Left cardiac atrium (tissue), 4 donors: ENCODE data around the gene ARHGEF6. TPM values are rescaled to one million over a fixed set of nuclear protein-coding genes. Genes with fewer than 3 reads are reported as not detected.

Experiments used
- ATAC-seq, 2 donors: fragments of 200-7000 bp; cut with Tn5 transposase; one replicate each; pipeline ENCODE4 v1.9.1; 2020; ENCODE audit warnings: mild to moderate bottlenecking in 2 of 2, moderate library complexity in 2 of 2
- DNase-seq: peaks from one replicate; pipeline ENCODE4 v3.0.0-alpha.2; 2020
- intact Hi-C, 2 donors: fragments of 100-400 bp; cut with DNase I; formaldehyde crosslinking; loops; one replicate each; pipeline versions ENCODE4 v1.14.1 to v1.15.1; 2022 to 2023
- total RNA-seq, 2 donors: library from RNA; stranded (reverse); fragmentation: NEBNext Ultra II Directional; extraction: Animal tissue kit (Norgen Biotek cat#: 25700); gene quantifications; one replicate each; pipeline ENCODE4 v1.2.1, GENCODE V29; 2021
- donor health status: DM: no; HTN: yes; CAD: no.
- donor health status: DM: no; HTN: yes; CAD: no; lungs with severe emphysema.
- donor health status: DM: yes; HTN: yes; CAD: no.
- donor health status: Dilated cardiomyopathy.

ARHGEF6 gene
- total RNA-seq, 2 donors from 2014 or later, result 34.9 to 40.0 TPM

DNA sequence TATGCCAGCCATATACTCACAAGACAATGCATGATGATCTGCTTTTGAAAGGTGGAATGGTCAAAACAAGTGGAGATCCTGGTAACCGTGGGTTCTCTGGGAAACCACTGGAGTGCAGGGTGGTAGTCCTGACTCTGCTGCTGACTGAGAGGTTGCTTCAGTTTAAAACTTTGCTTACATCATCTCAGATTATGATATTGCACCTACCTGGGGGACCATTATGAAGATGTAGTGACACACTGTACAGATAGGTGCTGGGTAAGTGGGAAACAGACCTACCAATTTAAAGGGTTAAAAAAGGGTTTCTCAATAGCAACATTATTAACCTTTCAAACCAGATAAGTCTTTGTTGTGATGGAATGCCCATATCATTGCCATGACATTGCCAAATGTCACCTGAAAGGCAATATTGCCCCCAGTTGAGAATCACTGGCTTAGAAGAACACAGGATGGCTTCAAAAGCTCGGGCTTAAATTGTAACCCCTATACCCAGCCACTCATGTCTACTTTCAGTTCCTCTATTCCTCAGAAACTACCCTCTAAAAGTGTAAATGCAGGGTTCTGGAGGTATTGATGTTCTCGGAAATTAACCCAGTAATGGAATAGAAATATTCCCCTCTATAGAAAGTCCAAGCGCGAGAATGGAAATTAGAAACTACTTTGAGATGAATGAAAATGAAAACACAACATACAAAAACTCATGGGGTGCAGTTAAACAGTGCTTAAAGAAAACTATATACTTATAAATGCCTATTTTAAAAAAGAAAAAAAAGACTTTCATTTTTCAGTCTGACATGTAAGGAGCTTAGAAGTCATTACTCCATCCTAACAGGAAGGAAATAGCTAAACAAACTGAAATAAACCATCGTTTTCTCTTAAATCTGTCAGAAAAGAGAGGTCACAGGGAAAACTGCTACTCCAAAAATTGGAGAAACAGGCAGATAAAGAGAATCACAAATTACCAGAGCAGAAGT is 65.8 kb downstream of the ARHGEF6 start:
- intact Hi-C loops, result loop anchor here in 1 of 2 donors (10.0 kb wide), 1 partner anchor 50 kb away; no protein-coding TSS in a partner anchor
- DNase-seq, result no peak

DNA sequence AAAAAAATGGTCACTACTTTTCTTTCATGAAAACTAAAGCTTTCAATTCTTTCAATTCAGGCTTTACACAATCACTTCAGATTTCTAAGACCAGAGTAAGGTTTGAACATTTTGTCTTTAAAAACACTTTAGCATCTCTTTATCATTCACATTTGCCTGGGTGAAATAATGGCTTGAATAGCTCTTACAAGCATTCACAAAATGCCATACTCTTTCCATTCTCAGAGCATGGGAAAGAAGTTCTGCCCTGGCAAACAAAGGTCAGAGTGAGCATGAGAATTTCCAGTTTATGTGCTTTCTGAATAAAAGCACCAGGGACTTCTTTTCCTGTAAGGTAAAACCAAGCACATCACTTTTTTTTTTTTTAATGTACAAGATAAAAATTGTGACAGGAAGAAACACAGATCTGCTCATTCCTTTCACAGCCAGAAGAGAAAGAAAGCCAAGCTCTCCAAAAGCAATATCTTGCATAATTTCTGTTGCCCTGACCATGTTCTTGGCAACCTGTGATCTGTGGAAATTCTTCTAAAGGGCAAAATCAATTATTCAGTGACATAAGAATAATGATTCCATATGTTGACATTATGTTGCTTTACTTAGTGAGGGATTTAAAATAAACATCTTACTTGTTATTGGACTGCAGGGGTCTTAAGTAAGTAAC is 68.0 kb downstream of the ARHGEF6 start:
- intact Hi-C loops, result loop anchor here in 1 of 2 donors (10.0 kb wide), 1 partner anchor 52 kb away; no protein-coding TSS in a partner anchor
- DNase-seq, result no peak
- ATAC-seq, result no peak

More for the DNA sequence above, 65.8 kb downstream of the ARHGEF6 start:
- ATAC-seq, result no peak

DNA sequence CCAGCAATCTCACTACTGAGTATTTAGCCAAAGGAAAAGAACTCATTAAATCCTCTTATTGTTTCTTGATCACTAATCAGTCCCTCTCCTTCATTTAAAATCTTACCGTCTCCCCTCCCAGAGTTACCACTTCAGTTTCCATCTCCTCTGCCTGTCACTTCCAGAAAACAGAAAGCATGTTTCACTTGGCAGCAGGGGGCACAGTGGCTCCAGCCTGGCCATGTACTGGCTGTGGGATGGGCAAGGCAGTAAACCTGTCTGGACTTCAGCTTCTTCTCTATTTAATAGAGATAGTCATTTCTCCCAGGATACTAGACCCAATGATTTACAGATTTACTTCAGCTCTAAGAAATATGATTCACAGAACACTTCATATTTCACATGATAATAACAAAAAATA is 69.6 kb downstream of the ARHGEF6 start:
- ATAC-seq, result peak; percentile 78 to 81
- peak; percentile 42 for DNase-seq
- intact Hi-C loops, result loop anchor here in 1 of 2 donors (10.0 kb wide), 1 partner anchor 54 kb away; no protein-coding TSS in a partner anchor

DNA sequence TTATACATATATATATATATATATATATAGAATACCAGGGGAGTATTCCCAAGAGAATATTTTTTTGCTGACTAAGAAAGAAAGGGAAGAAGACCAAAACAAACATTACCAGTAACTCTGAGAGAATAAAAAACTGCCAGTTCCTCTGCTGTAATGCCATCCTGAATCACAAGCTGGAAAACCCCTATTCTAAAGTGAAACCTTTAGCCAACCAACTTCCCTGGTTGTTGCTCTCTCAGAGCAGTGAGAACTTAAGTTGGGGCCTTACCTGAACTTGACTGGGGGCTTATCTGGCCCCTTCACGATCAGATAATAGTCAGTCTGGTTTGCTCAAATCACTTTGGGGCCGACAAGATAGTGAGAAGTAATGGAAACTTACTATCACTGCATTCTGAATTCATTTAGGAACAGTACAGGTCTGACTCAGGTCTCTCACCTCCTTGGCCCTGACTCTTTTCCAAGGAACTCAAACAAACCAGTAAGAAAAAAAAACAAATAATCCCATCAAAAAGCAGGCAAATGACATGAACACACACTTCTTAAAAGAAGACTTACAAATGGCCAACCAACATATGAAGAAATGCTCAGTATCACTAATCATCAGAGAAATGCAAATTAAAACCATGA is 70.3 kb downstream of the ARHGEF6 start:
- DNase-seq (no peak), ATAC-seq (no peak)
- intact Hi-C loops, result loop anchor here in 1 of 2 donors (10.0 kb wide), 1 partner anchor 54 kb away; no protein-coding TSS in a partner anchor

DNA sequence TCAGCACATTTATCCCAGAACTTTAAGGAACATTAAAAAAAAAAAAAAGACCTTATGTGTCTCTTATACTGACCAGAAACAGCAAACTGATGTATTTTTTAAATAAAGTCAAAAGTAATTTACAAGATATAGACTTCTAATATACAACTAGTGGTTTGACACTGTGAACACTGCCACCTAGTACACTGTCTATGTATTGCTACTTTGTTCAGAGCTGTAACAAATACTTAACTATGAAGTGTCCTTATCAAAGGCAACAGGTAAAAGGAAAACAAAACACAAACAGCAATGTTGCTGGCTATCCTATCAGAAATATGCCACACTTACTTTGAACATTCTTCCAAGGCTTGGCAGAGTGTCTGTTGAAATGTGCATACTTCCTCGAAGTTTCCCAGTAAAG is 72.4 kb downstream of the ARHGEF6 start:
- no peak for DNase-seq
- intact Hi-C loops, result no loop called here
- ATAC-seq, result no peak

DNA sequence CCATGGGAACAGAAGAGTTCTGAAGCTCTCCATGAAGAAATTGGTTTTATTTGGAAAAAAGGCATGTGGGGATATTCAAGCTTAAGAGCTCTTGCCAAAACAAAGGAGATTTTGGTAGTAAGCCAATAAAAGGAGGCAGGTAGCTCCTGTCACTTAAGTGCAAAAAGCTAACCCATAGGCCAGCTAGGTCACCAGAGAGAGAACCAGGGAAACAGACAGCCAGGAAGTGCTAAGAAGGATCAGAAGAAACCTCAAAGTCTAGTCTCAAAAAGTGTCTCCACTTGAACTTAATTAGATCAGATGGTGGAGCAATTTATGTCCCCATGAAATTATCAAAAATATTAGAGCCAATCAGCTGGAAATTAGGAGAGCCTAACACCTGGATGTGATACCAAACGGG is 83.6 kb downstream of the ARHGEF6 start:
- intact Hi-C loops, result no loop called here
- DNase-seq (no peak), ATAC-seq (no peak)

DNA sequence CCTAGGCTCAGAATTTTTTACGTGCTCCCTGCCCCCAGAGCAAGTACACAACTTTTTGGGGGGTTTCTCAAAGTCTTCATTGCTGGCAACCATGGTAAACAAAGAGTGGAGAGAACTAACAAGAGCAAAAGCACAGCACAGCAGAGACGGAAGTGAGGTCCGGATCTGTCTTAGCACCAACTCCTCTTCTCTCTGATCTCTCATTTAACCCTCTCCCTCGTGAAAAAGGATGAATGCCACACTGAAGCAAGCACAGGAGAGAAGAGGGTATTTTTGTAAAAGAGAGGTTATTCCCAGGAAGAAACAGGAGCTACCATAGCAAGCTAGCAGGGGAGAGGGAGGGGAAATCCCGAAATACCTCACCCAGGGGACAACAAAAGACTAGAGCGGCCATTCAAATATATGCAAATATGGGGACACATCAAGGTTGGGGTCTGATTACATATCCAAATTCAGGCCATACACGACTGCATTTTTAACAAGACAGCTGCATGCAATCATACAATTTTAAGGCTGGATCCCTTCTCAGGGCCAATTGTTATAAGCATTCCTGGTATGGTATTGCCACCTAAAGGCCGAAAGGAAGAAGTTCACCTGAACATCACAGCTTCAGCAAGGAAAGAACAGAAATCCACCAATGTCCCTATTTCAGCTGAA is 86.2 kb downstream of the ARHGEF6 start:
- DNase-seq (no peak), ATAC-seq (peak; percentile 35 to 71)
- intact Hi-C loops, result no loop called here

DNA sequence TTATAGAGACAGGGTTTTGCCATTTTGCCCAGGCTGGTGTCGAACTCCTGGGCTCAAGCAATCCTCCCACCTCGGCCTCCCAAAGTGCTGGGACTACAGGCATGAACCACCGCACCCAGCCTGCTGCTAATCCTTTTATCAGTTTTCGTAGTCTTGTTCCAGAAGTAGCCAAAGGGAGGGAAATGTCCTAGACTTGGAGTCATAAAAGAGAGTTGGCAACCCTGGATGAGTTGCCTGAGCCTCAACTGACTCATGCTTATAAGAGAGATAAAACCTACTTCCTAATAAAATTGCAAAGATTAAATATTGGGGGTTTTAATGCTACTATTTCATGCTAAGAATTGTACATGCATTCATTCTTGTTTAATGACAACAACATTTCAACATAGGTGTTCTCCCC is 88.5 kb downstream of the ARHGEF6 start:
- ATAC-seq (no peak), DNase-seq (no peak)
- intact Hi-C loops, result no loop called here

DNA sequence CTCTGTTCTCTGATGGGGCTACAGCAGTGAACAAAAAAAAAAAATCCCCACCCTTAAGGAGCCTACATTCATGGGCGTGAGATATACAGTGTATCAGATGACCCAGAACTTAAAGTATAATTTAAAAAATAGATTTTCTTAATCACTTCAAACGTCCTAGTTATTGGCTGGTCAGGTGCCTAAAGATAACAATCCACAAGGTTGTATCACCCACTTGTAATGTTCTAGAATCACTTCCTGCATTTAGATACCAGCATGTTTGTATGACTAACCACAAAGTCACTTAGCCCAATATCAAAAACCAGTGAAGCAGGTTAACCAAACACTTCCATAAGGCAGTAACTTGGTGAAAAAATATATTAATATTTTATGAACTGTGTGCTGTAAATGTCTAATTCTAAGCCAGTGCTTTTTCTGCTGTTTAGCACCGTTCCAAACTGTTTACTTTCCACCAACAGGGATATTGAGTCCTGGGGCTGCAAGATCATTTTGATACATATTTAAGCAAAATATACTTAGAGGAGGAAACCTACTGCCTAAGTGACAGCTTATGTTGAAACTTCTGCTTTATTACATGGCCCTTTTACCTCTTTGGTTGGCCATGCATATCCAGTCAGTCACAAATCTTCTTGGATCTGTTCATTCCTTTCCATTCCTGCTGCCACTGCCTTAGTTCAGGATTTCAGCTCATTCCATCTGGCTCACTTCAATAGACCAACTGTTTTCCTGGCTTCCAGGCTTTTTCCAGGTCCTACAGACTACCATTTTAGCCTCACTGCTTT is 89.5 kb downstream of the ARHGEF6 start:
- no peak for ATAC-seq
- intact Hi-C loops, result no loop called here
- DNase-seq, result no peak

DNA sequence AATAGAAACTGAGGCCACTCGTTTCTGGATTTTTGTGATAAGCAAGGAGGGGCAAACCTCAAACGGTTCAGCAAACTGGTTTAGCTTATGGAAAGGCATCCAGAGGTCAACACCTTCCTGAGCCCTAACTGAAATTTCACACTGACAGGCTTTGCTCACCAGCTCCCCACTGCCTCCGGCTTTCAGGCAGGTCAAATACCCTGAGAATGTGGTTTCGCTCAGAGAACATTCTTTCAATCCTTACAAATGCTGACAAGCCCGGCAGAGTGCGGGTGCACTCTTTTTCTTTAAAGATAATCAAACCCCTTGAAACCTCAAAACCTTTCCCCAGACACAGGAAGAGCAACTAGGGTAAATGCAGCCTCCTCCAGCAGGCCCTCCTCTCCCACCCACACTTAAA is 91.3 kb downstream of the ARHGEF6 start:
- intact Hi-C loops, result no loop called here
- ATAC-seq, result no peak

DNA sequence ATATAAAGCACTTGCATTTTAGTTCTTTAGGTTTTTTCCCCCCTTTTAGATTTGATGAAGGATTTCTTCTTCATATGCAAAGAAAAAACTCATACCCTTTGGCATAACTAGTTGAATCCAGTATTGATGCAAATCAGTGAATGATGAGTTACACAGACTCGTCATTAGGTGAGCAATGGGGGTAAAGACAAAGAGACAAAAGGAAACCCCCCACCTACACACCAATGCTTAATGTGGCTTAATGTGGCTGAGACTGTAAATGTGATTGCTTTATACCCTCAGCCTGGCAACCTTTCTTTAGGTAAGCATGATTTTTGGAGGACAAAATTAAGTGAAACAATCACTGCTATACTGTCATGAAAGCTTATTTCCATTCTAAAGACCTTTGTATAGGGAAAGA is 93.3 kb downstream of the ARHGEF6 start:
- DNase-seq, result no peak
- no peak for ATAC-seq
- intact Hi-C loops, result no loop called here

More for the DNA sequence above, 91.3 kb downstream of the ARHGEF6 start:
- no peak for DNase-seq

DNA sequence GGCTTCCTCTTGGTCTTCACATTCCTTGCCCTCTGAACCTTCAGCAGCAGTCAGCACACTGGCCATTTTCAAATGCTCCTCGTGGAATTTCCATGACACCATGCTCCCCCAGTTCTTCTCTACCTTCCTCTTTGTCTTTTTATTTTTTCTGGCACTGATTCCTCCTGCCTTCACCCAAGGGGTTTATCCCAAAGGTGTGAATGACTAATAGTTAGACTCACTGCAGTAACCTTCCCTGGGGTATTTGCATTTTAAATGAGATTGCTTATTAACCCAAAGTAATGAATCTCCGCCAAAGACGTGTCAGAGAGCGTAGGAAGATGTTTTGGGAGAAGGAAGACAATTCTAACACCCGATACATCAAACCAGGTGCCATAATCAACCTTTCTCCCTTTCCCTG is 96.6 kb downstream of the ARHGEF6 start:
- DNase-seq (no peak), ATAC-seq (no peak)
- intact Hi-C loops, result no loop called here

DNA sequence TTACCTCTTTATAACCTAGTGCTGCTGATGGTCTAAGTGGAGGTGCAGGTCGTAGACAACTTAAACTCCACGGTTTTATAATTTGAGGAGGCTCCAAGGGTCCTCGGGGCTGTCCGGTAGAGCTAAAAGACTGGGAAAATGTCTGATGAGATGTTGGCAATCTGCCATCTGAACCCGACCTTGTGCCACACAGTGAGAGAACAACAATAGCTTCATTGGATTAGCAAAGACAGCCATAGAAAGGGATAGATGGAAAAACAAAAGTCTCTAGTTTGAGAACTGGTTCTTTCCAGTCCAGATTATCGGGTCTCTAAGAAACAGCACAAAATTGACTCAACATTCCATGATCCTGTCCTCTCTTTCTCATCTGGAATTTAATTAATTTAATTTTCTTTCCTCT is 101.2 kb downstream of the ARHGEF6 start:
- intact Hi-C loops, result no loop called here
- no peak for ATAC-seq
- DNase-seq, result no peak

DNA sequence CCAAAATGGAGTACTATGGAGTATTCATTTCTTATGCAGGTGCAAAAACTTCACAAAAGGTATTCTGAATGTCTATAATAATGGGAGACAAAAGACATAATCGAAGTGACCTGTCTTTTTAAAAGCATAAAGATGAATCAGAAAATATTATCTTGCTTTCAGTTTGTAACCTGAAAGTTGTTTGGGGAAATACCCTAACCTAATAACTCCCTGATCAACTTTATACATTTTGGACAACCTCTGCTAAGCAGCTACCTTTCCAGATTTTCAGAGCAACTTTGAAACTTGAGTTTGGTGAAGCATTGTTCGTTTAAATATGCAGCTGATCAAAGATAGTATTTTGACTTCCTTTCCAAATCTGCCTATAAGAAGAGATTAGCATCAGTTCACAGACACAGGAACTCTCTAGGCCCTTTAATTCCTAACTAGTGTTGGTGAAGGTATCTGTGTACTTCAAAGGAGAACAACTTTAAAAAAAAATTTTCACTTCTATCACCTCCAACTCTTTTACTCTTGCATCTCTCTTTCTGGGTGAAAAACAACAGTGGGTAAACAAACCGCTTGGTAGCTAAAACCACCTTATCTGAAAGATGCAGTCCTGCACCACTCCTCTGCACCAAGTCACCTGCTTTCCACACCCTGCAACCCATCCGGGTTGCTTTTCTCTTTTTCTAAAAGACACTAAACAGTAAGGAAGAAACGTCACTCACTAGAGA is 106.3 kb downstream of the ARHGEF6 start:
- DNase-seq, result no peak
- intact Hi-C loops, result no loop called here
- ATAC-seq, result no peak

DNA sequence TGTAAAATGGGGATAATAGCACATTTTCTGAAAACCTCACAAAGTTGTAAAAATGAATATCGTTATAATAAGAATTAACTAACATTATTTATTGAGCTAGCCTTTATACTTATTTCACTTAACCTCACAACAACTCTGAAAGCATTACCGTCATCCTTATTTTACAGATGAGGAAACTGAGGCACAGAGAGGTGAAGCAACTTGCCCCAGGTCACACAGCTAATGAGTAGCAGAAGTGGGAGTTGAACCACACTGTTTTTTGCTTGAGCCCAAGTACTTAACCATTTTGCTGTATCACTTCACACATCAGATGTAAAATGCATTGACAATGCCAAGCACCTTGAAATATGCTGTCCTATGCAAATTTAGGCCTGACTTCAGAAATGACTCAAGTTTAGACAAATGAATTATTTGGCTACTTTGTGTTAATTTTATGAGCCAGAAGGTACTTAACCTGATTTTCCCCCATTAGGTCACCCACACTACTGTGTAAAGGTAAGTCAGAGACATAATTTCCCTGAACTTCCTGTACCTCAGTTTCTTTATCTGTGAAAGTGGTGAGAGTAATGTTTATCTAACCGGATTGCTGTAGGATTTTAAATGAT is 109.6 kb downstream of the ARHGEF6 start:
- ATAC-seq (no peak), DNase-seq (no peak)
- intact Hi-C loops, result no loop called here

DNA sequence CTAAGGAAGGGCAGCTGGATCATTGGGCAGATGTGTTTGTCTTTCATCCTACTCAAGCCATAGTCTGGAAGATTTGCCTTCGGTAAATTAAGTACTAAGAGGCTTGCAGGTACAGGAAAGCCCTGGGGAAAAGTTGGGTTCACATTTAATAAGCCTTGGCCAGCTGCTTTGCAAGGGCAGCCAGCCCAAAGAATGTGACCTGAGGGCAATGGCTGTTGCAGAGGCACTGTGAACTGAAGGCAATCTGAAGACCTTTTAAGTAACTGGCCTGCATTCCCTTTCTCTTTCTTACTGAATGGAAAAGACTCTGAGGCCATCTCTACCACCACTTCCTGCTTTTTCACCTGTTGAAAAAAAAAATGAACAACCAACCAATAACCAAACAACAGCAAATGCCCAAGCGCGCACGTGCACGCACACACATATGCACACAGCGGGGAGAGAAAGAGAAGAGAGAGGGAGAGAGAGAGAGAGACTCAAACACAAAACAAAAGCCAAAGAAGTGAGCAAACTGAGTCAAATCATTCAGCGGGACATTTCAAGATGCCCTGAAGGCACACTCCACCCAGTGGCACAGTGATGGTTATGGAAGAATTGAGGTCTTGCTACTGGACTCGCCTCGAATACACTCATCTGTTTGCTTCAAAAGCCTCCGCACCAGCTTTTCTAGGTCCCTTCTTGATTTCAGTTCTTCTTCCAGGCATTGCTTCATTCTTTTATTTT is 113.1 kb downstream of the ARHGEF6 start:
- intact Hi-C loops, result no loop called here
- ATAC-seq (no peak), DNase-seq (no peak)

DNA sequence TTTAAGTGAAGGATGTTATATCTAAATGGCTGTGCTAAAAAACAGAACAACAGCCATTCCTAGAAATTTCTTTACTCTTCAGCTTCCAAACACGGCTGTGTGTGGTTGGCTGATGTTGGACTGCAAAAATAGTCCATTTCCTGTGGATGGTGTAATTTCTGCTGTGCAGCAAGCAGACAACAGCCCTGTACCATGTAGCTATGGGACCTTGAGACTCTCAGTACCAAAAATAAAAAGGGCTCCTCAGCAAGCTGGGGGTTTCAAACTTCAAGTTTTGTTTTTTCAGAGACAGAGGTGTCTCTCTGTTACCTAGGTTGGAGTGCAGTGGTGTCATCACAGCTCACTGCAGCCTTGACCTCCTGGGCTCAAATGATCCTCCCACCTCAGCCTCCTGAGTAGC is 114.6 kb downstream of the ARHGEF6 start:
- ATAC-seq (no peak), DNase-seq (no peak)
- intact Hi-C loops, result no loop called here
